GM21723 (cell line): Measurements from ENCODE around the gene SDK2.

Source experiments
- ATAC-seq: cut with Tn5 transposase; IDR thresholded peaks from one replicate; pipeline ENCODE4 v1.9.1; 2021; ENCODE audit warnings: mild to moderate bottlenecking, moderate library complexity; ENCODE audit not compliant: unreplicated experiment

Gene SDK2

GRCh38 chr17:73644145-73645049 lies at the start of gene SDK2:
SDK2 (minus strand) TSS chr17:73644445; CDS start chr17:73644088, 357 bp downstream.
- ATAC-seq: no peak

- ATAC-seq: no peak
These were observed 48.8 kb upstream of the SDK2 start for GRCh38 chr17:73693071-73693470.

- no peak for ATAC-seq
These were observed 47.1 kb upstream of the SDK2 start for GRCh38 chr17:73691321-73691766.

- ATAC-seq: no peak
These were observed 46.4 kb upstream of the SDK2 start for GRCh38 chr17:73690676-73691075.

- ATAC-seq: no peak
These were observed 45.5 kb upstream of the SDK2 start for GRCh38 chr17:73689596-73690275.

- no peak for ATAC-seq
These were observed 42.7 kb upstream of the SDK2 start for GRCh38 chr17:73686961-73687360.

GRCh38 chr17:73686126-73686525 lies 41.9 kb upstream of the SDK2 start:
- ATAC-seq: no peak

- no peak for ATAC-seq
These were observed 39.9 kb upstream of the SDK2 start for GRCh38 chr17:73684183-73684582.

GRCh38 chr17:73683771-73684170 lies 39.5 kb upstream of the SDK2 start:
- no peak for ATAC-seq

GRCh38 chr17:73681946-73682345 lies 37.7 kb upstream of the SDK2 start:
- no peak for ATAC-seq

GRCh38 chr17:73679476-73679875 lies 35.2 kb upstream of the SDK2 start:
- no peak for ATAC-seq

- ATAC-seq: no peak
These were observed 34.8 kb upstream of the SDK2 start for GRCh38 chr17:73678999-73679398.

- ATAC-seq: no peak
These were observed 25.5 kb upstream of the SDK2 start for GRCh38 chr17:73669771-73670170.

GRCh38 chr17:73667181-73667959 lies 23.1 kb upstream of the SDK2 start:
- ATAC-seq: no peak

GRCh38 chr17:73663614-73664013 lies 19.4 kb upstream of the SDK2 start:
- no peak for ATAC-seq

- ATAC-seq: no peak
These were observed 16.1 kb upstream of the SDK2 start for GRCh38 chr17:73660366-73660765.

- no peak for ATAC-seq
These were observed 14.7 kb upstream of the SDK2 start for GRCh38 chr17:73658821-73659515.

- no peak for ATAC-seq
These were observed 13.3 kb upstream of the SDK2 start for GRCh38 chr17:73657473-73658116.

- no peak for ATAC-seq
These were observed 10.0 kb upstream of the SDK2 start for GRCh38 chr17:73654241-73654640.

- ATAC-seq: no peak
These were observed 9.6 kb upstream of the SDK2 start for GRCh38 chr17:73653810-73654209.
